Keratinocyte (primary cell): ENCODE data around the gene ZNF423.

Experiments used
- EZH2 ChIP-seq: IDR thresholded peaks from one replicate; pipeline ENCODE4 v1.6.1; 2012; ENCODE audit warnings: inconsistent platforms, mild to moderate bottlenecking, low read length, moderate library complexity
- TF ChIP-seq, protein P1 (sequence below), 3 experiments: IDR thresholded peaks in 1 of 3; conservative IDR thresholded peaks in 1 of 3; optimal IDR thresholded peaks in 1 of 3; 2 replicates in 2 of 3; 3 replicates in 1 of 3; pipeline versions ENCODE3 to v1.5.1; 2011; ENCODE audit warnings: low read length in 3 of 3, mild to moderate bottlenecking in 3 of 3, moderate library complexity in 2 of 3, control low read depth in 1 of 3, inconsistent platforms in 1 of 3; ENCODE audit not compliant: insufficient read depth in 2 of 3; ENCODE audit errors: extremely low read depth in 1 of 3

DNA sequence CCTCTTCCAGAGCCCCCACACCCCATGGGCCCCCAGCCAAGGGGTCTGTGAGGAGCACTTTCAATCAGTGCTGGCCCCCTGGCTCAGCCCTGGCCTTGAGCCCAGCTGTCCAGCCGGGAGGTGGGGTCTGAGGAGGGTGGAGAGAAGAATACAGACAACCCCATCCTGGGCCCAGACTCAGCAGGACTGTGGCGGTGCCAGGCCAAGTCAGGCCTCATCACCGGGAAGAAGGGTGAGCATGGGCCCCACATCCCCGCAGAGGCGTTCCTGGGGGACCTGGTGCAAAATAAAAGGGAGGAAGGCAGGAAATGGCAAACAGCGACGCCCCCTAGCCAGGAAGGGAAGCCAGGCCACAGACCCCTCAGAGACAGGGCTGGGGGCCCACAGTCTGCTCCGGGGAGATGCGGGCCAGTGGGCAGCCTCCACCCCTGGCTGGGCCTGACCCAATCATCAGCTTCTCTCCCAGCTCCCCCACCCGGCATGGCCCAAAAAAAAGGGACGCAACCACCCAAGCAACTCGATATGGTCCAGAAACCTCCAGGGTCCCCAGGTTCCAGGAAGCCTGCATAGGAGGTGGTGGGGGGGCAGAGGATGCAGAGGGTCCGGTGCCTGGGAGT, 20.6 kb downstream of the ZNF423 start:
- TF ChIP-seq, protein P1, sequence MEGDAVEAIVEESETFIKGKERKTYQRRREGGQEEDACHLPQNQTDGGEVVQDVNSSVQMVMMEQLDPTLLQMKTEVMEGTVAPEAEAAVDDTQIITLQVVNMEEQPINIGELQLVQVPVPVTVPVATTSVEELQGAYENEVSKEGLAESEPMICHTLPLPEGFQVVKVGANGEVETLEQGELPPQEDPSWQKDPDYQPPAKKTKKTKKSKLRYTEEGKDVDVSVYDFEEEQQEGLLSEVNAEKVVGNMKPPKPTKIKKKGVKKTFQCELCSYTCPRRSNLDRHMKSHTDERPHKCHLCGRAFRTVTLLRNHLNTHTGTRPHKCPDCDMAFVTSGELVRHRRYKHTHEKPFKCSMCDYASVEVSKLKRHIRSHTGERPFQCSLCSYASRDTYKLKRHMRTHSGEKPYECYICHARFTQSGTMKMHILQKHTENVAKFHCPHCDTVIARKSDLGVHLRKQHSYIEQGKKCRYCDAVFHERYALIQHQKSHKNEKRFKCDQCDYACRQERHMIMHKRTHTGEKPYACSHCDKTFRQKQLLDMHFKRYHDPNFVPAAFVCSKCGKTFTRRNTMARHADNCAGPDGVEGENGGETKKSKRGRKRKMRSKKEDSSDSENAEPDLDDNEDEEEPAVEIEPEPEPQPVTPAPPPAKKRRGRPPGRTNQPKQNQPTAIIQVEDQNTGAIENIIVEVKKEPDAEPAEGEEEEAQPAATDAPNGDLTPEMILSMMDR (optimal IDR thresholded peaks at IDR 0.05 in 1 of 3, IDR thresholded peaks at IDR 0.05 in 1 of 3, conservative IDR thresholded peaks at IDR 0.05 in 1 of 3; ENCODE audit: extremely low read depth in 1 of 3, insufficient read depth in 2 of 3, low read length in 3 of 3) = no peak
- no peak for TF ChIP-seq EZH2
